Testis (tissue), 3 donors: Measurements from ENCODE around the gene ZNF83. TPM values are rescaled to one million over a fixed set of nuclear protein-coding genes. Genes with fewer than 3 reads are reported as not detected.
A peak's percentile ranks its signal among the peaks of the same experiment; 100 is the strongest.
"Not testable (repeated sequence)": the region's sequence is repeated elsewhere in the genome, so short reads cannot be mapped to it uniquely, and the experiment has no call there.

Experiments used
- DNase-seq: peaks from one replicate; pipeline ENCODE4 v3.0.0-alpha.2; 2019
- H3K27ac ChIP-seq, 2 donors: fragments of 200-600 bp; sonication (generic); one replicate each; pipeline ENCODE4 v1.5.1; 2019
- H3K27me3 ChIP-seq: fragments of 200-600 bp; sonication (generic); one replicate; pipeline ENCODE4 v1.5.1; 2019
- H3K36me3 ChIP-seq: fragments of 200-600 bp; sonication (generic); one replicate; pipeline ENCODE4 v1.5.1; 2017; ENCODE audit warnings: low read depth; ENCODE audit errors: missing control alignments
- H3K4me1 ChIP-seq: fragments of 200-600 bp; sonication (generic); one replicate; pipeline ENCODE4 v1.5.1; 2019
- H3K4me3 ChIP-seq, 2 donors: fragments of 200-600 bp; sonication (generic); one replicate each; pipeline ENCODE4 v1.5.1; 2017 to 2019
- H3K9me3 ChIP-seq: fragments of 200-600 bp; sonication (generic); one replicate; pipeline ENCODE4 v1.5.1; 2017
- POLR2A ChIP-seq: fragments of 450-650 bp; IDR thresholded peaks from one replicate; pipeline ENCODE4 v1.6.1; 2017; ENCODE audit warnings: antibody characterized with exemption, mild to moderate bottlenecking, moderate library complexity
- WGBS, 2 donors: methylation state at CpG; one replicate each; pipeline ENCODE4 v1.1.5; 2018; 5-methylcytosine and 5-hydroxymethylcytosine counted together
- intact Hi-C: fragments of 100-400 bp; cut with DNase I; formaldehyde crosslinking; loops from one replicate; pipeline ENCODE4 v1.15.1; 2023; ENCODE audit warnings: low total_unique reads
- polyA plus RNA-seq: library from polyadenylated mRNA; stranded (reverse); fragments of 350-450 nt; fragmentation: Illumina TruSeq; extraction: RNeasy Lipid Tissue Mini Kit (QIAGEN cat#74804); gene quantifications from one replicate; pipeline ENCODE4 v1.2.3, GENCODE V29; 2014; ENCODE audit warnings: low read depth, low replicate concordance; ENCODE audit not compliant: insufficient read depth
- total RNA-seq, 2 donors: library from RNA; depleted of rRNA; stranded (reverse); fragments of >200 nt; gene quantifications; one replicate each; pipeline ENCODE4 v1.2.3, GENCODE V29; 2016
- TF ChIP-seq, protein P1 (sequence below), 3 experiments: fragments of 450-650 bp in 2 of 3; fragments of 200-600 bp in 1 of 3; sonication (generic) in 1 of 3; IDR thresholded peaks; one replicate each; pipeline ENCODE4 v1.5.1; 2016 to 2019; ENCODE audit warnings: antibody characterized with exemption in 3 of 3, mild to moderate bottlenecking in 2 of 3, moderate library complexity in 1 of 3

ZNF83 gene
- total and polyA plus RNA-seq, 3 donors from 2014 or later = 28.6 to 61.1 (median 50.8) TPM

DNA sequence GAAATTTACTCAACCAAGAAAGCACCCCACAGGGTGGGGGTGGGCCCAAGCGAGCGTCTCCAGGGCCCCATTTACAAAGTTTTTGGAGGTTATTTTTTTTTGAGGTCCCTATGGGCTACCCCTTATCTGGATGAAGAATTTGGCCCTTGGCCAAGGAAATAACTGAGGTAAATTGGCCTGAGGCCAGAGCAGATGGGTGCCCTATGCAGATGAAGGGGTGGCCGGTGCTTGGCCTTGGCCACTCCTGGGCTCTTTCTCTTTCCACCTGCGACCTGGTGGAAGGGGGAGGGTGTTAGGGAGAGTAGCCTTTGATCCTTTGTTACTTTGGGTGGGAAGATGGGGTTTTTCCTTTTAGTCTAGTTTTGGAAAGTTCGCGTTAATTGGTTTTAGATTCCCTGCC, 52.6 kb downstream of the ZNF83 start:
- no peak for DNase-seq
- intact Hi-C loops = no loop called here
- Histone ChIP-seq H3K4me1 (no peaks in the 10 kb centered on the region), H3K36me3 (no peaks in the 10 kb centered on the region), H3K4me3 (peak overlapping the region in 1 of 2 donors; percentile 41), H3K27ac (no peak overlapping the region), H3K9me3 (no peaks in the 10 kb centered on the region), H3K27me3 (no peaks in the 10 kb centered on the region)
- no peak for TF ChIP-seq POLR2A
- TF ChIP-seq, protein P1, sequence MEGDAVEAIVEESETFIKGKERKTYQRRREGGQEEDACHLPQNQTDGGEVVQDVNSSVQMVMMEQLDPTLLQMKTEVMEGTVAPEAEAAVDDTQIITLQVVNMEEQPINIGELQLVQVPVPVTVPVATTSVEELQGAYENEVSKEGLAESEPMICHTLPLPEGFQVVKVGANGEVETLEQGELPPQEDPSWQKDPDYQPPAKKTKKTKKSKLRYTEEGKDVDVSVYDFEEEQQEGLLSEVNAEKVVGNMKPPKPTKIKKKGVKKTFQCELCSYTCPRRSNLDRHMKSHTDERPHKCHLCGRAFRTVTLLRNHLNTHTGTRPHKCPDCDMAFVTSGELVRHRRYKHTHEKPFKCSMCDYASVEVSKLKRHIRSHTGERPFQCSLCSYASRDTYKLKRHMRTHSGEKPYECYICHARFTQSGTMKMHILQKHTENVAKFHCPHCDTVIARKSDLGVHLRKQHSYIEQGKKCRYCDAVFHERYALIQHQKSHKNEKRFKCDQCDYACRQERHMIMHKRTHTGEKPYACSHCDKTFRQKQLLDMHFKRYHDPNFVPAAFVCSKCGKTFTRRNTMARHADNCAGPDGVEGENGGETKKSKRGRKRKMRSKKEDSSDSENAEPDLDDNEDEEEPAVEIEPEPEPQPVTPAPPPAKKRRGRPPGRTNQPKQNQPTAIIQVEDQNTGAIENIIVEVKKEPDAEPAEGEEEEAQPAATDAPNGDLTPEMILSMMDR (IDR thresholded peaks at IDR 0.05) = no peak
- 53 to 79% methylated on average over 6 of the region's 6 CpGs for WGBS, 2 donors

DNA sequence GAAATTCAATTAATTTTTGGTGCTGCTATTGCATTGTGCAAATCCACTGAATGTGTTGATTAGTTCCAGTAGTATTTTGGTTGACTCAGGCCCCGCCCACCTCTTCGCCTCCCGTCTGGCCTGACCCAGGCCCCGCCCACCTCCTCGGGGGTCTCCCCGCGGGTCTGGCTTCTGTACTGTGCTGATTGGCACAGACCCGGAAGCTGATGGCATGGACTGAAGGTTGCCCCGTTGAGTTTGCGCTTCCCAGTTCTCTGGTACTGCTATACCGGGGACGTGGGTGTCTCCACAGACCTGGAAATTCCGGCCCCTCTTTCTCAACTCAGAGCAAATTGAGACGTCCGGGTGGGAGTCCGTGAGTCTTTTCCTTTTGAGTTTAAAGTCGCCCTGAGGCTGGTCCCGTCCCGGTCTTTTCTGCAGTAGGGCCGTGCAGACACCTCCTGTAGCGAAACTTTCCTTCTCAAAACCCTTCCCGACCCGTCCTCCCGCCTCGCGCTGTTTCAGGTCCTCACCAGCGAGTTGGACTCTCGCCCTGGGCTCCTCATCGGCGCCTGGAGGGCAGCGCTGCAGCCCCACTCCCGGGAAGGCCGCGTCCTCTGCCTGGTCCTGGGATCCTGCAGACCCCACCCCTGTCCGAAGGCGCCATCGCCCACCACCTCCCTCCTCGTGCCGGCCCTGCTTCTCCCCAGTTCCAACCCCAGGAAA, 53.3 kb downstream of the ZNF83 start:
- no peak for TF ChIP-seq POLR2A
- TF ChIP-seq, protein P1 (IDR thresholded peaks at IDR 0.05) = no peak
- DNase-seq = peak; percentile 57
- no peaks in the 10 kb centered on the region for H3K36me3 ChIP-seq
- no peaks in the 10 kb centered on the region for H3K4me1 ChIP-seq
- 40 to 43% methylated on average over 37 to 39 of the region's 39 CpGs for WGBS, 2 donors
- H3K9me3 ChIP-seq = no peaks in the 10 kb centered on the region
- no peak overlapping the region for H3K27ac ChIP-seq
- peak overlapping the region; percentile 10 to 41 for H3K4me3 ChIP-seq
- intact Hi-C loops = no loop called here
- H3K27me3 ChIP-seq = no peaks in the 10 kb centered on the region

GRCh38 chr19:52570000-52570861, 67.9 kb downstream of the ZNF83 start, which contains the start of gene ZNF701:
Gene ZNF701, plus strand, starts transcription at chr19:52570287. Its CDS starts 3,861 bp downstream, at chr19:52574148.
- 0 to 1% methylated on average over 40 to 57 of the region's 57 CpGs for WGBS, 2 donors
- intact Hi-C loops = no loop called here
- DNase-seq = peak; percentile 97
- Histone ChIP-seq H3K4me1 (peaks cover 3% of the 10 kb centered on the region), H3K36me3 (no peaks in the 10 kb centered on the region), H3K27ac (peak within 1 kb of the TSS; percentile 51 to 73), H3K27me3 (no peaks in the 10 kb centered on the region), H3K9me3 (no peaks in the 10 kb centered on the region), H3K4me3 (peak within 1 kb of the TSS; percentile 65 to 77)
- TF ChIP-seq, protein P1 (IDR thresholded peaks at IDR 0.05) = peak; percentile 16 to 30 (median 26)
- no peak for TF ChIP-seq POLR2A

- peak; percentile 25 for DNase-seq
- 1 to 4% methylated on average over 13 of the region's 13 CpGs for WGBS, 2 donors
- intact Hi-C loops, H3K27me3 ChIP-seq, H3K4me1 ChIP-seq, H3K36me3 ChIP-seq, H3K9me3 ChIP-seq: not testable (repeated sequence)
- H3K4me3 ChIP-seq = peak overlapping the region; percentile 65 to 77
- H3K27ac ChIP-seq = peak overlapping the region; percentile 51 to 73
Observed at GRCh38 chr19:52569638-52569999, 68.5 kb downstream of the ZNF83 start.

GRCh38 chr19:52567921-52568320, 70.2 kb downstream of the ZNF83 start:
- intact Hi-C loops = no loop called here
- DNase-seq = no peak
- Histone ChIP-seq H3K27me3 (no peaks in the 10 kb centered on the region), H3K27ac (no peak overlapping the region), H3K9me3 (no peaks in the 10 kb centered on the region), H3K36me3 (no peaks in the 10 kb centered on the region), H3K4me1 (peaks cover 3% of the 10 kb centered on the region), H3K4me3 (no peak overlapping the region)
- TF ChIP-seq, protein P1 (IDR thresholded peaks at IDR 0.05) = no peak
- no peak for TF ChIP-seq POLR2A
- 71 to 82% methylated on average over 14 of the region's 14 CpGs for WGBS, 2 donors
